ENCODE measurements around the gene MLIP.

MLIP gene

GRCh38 chr6:54294965-54295532 is 183.8 kb downstream of the MLIP start:
- TF ChIP-seq POLR2AphosphoS5 (IDR thresholded peaks at IDR 0.05; ENCODE audit: low read depth, low read length) = no peak
- no peak for TF ChIP-seq POLR2A (IDR thresholded peaks at IDR 0.05; ENCODE audit: low read depth, low read length)
- no peak for TF ChIP-seq TAF1 (IDR thresholded peaks at IDR 0.05; ENCODE audit: borderline replicate concordance, low read depth, low read length)
- FAIRE-seq (no peak), DNase-seq (ENCODE audit: insufficient read length) (no peak)

GRCh38 chr6:54299542-54300269 is 188.5 kb downstream of the MLIP start:
- TF ChIP-seq POLR2A (IDR thresholded peaks at IDR 0.05; ENCODE audit: low read depth, low read length) (no peak), POLR2AphosphoS5 (IDR thresholded peaks at IDR 0.05; ENCODE audit: low read depth, low read length) (no peak), TAF1 (IDR thresholded peaks at IDR 0.05; ENCODE audit: borderline replicate concordance, low read depth, low read length) (no peak)
- no peak for FAIRE-seq
- no peak for DNase-seq (ENCODE audit: insufficient read length)

GRCh38 chr6:54301770-54302169 is 190.5 kb downstream of the MLIP start:
- TF ChIP-seq POLR2A (IDR thresholded peaks at IDR 0.05; ENCODE audit: low read depth, low read length) (no peak), POLR2AphosphoS5 (IDR thresholded peaks at IDR 0.05; ENCODE audit: low read depth, low read length) (no peak), TAF1 (IDR thresholded peaks at IDR 0.05; ENCODE audit: borderline replicate concordance, low read depth, low read length) (no peak)
- DNase-seq (ENCODE audit: insufficient read length) (no peak), FAIRE-seq (no peak)

GRCh38 chr6:54307439-54307910 is 196.2 kb downstream of the MLIP start:
- no peak for FAIRE-seq
- TF ChIP-seq POLR2AphosphoS5 (IDR thresholded peaks at IDR 0.05; ENCODE audit: low read depth, low read length) (no peak), POLR2A (IDR thresholded peaks at IDR 0.05; ENCODE audit: low read depth, low read length) (no peak)

GRCh38 chr6:54308289-54308985 is 197.2 kb downstream of the MLIP start, which contains the start of gene TINAG:
TSS of gene TINAG (plus strand) at chr6:54308441. CDS start at chr6:54308551, 110 bp downstream.
- TF ChIP-seq POLR2AphosphoS5 (IDR thresholded peaks at IDR 0.05; ENCODE audit: low read depth, low read length) = no peak
- TF ChIP-seq TAF1 (IDR thresholded peaks at IDR 0.05; ENCODE audit: borderline replicate concordance, low read depth, low read length) = no peak
- TF ChIP-seq POLR2A (IDR thresholded peaks at IDR 0.05; ENCODE audit: low read depth, low read length) = no peak
- FAIRE-seq = no peak
- no peak for DNase-seq (ENCODE audit: insufficient read length)

More at GRCh38 chr6:54307439-54307910, 196.2 kb downstream of the MLIP start:
- DNase-seq (ENCODE audit: insufficient read length) = no peak

GRCh38 chr6:54308986-54309315 is 197.7 kb downstream of the MLIP start:
- TF ChIP-seq TAF1 (IDR thresholded peaks at IDR 0.05; ENCODE audit: borderline replicate concordance, low read depth, low read length) (no peak), POLR2AphosphoS5 (IDR thresholded peaks at IDR 0.05; ENCODE audit: low read depth, low read length) (no peak), POLR2A (IDR thresholded peaks at IDR 0.05; ENCODE audit: low read depth, low read length) (no peak)
- no peak for FAIRE-seq
- DNase-seq (ENCODE audit: insufficient read length) = no peak

GRCh38 chr6:54310377-54311152 is 199.3 kb downstream of the MLIP start:
- FAIRE-seq (no peak), DNase-seq (ENCODE audit: insufficient read length) (no peak)
- TF ChIP-seq POLR2A (IDR thresholded peaks at IDR 0.05; ENCODE audit: low read depth, low read length) = no peak
- TF ChIP-seq TAF1 (IDR thresholded peaks at IDR 0.05; ENCODE audit: borderline replicate concordance, low read depth, low read length) = no peak
- no peak for TF ChIP-seq POLR2AphosphoS5 (IDR thresholded peaks at IDR 0.05; ENCODE audit: low read depth, low read length)

- no peak for FAIRE-seq
- no peak for TF ChIP-seq TAF1 (IDR thresholded peaks at IDR 0.05; ENCODE audit: borderline replicate concordance, low read depth, low read length)
- TF ChIP-seq POLR2A (IDR thresholded peaks at IDR 0.05; ENCODE audit: low read depth, low read length) = no peak
- no peak for TF ChIP-seq POLR2AphosphoS5 (IDR thresholded peaks at IDR 0.05; ENCODE audit: low read depth, low read length)
- no peak for DNase-seq (ENCODE audit: insufficient read length)
These were observed 204.4 kb downstream of the MLIP start for GRCh38 chr6:54315656-54316055.

All from GM12892 (cell line).